Progenitor cell of endocrine pancreas (in vitro differentiated cells): Measurements from ENCODE around the gene IL1RAP. TPM values are rescaled to one million over a fixed set of nuclear protein-coding genes. Genes with fewer than 3 reads are reported as not detected.

Experiments
- DNase-seq: peaks from one replicate; pipeline ENCODE4 v3.0.0; 2021; ENCODE audit warnings: low spot score; ENCODE audit not compliant: unreplicated experiment
- H3K27ac Mint-ChIP-seq: 2 replicates; pipeline ENCODE4 v1.8.0; 2021; ENCODE audit warnings: mild to moderate bottlenecking, moderate library complexity, mixed read lengths
- H3K27me3 Mint-ChIP-seq: 2 replicates; pipeline ENCODE4 v1.8.0; 2021; ENCODE audit warnings: mixed read lengths
- H3K36me3 Mint-ChIP-seq: 2 replicates; pipeline ENCODE4 v1.8.0; 2022; ENCODE audit warnings: mixed read lengths; ENCODE audit not compliant: insufficient read depth
- H3K4me1 Mint-ChIP-seq: 2 replicates; pipeline ENCODE4 v1.8.0; 2021; ENCODE audit warnings: low read depth, mixed read lengths
- H3K4me3 Mint-ChIP-seq: 2 replicates; pipeline ENCODE4 v1.8.0; 2021; ENCODE audit warnings: low read depth, mild to moderate bottlenecking, moderate library complexity, mixed read lengths
- H3K9me3 Mint-ChIP-seq: 2 replicates; pipeline ENCODE4 v1.8.0; 2021; ENCODE audit warnings: low read depth, mixed read lengths
- CTCF ChIP-seq: fragments of 200-600 bp; sonication (generic); IDR thresholded peaks from one replicate; pipeline ENCODE4 v1.5.0; 2021; ENCODE audit warnings: antibody characterized with exemption, mild to moderate bottlenecking; ENCODE audit not compliant: unreplicated experiment
- total RNA-seq: library from RNA; stranded (reverse); gene quantifications from 2 replicates; pipeline ENCODE4 v1.2.1, GENCODE V29; 2021

IL1RAP gene
- total RNA-seq, 1 donor from 2014 or later, result 20.0 TPM

GRCh38 chr3:190528706-190529105 lies 14.8 kb downstream of the IL1RAP start:
- no peaks in the 10 kb centered on the region for H3K9me3 Mint-ChIP-seq
- DNase-seq, result no peak
- no peak overlapping the region for H3K4me3 Mint-ChIP-seq
- TF ChIP-seq CTCF, result no peak
- H3K36me3 Mint-ChIP-seq, result peaks cover 6% of the 10 kb centered on the region
- H3K27me3 Mint-ChIP-seq, result no peaks in the 10 kb centered on the region
- H3K27ac Mint-ChIP-seq, result no peak overlapping the region
- peaks cover 26% of the 10 kb centered on the region for H3K4me1 Mint-ChIP-seq

- TF ChIP-seq CTCF, result no peak
- Mint-ChIP-seq H3K4me3 (no peak overlapping the region), H3K9me3 (no peaks in the 10 kb centered on the region), H3K27me3 (no peaks in the 10 kb centered on the region), H3K27ac (no peak overlapping the region), H3K36me3 (peaks cover 6% of the 10 kb centered on the region), H3K4me1 (peaks cover 24% of the 10 kb centered on the region)
- no peak for DNase-seq
These were observed 17.5 kb downstream of the IL1RAP start for GRCh38 chr3:190531406-190531805.

GRCh38 chr3:190532731-190533203 lies 18.9 kb downstream of the IL1RAP start:
- peaks cover 6% of the 10 kb centered on the region for H3K36me3 Mint-ChIP-seq
- DNase-seq, result no peak
- no peak for TF ChIP-seq CTCF
- no peak overlapping the region for H3K4me3 Mint-ChIP-seq
- H3K27me3 Mint-ChIP-seq, result no peaks in the 10 kb centered on the region
- H3K27ac Mint-ChIP-seq, result no peak overlapping the region
- no peaks in the 10 kb centered on the region for H3K9me3 Mint-ChIP-seq
- peaks cover 12% of the 10 kb centered on the region for H3K4me1 Mint-ChIP-seq

GRCh38 chr3:190533511-190534281 lies 19.8 kb downstream of the IL1RAP start:
- Mint-ChIP-seq H3K4me3 (no peak overlapping the region), H3K36me3 (peaks cover 5% of the 10 kb centered on the region), H3K27ac (no peak overlapping the region), H3K4me1 (peaks cover 9% of the 10 kb centered on the region), H3K9me3 (no peaks in the 10 kb centered on the region), H3K27me3 (no peaks in the 10 kb centered on the region)
- no peak for DNase-seq
- TF ChIP-seq CTCF, result no peak

GRCh38 chr3:190534386-190534785 lies 20.5 kb downstream of the IL1RAP start:
- no peaks in the 10 kb centered on the region for H3K27me3 Mint-ChIP-seq

More at GRCh38 chr3:190534386-190534785, 20.5 kb downstream of the IL1RAP start:
- H3K27ac Mint-ChIP-seq, result no peak overlapping the region
- peaks cover 9% of the 10 kb centered on the region for H3K4me1 Mint-ChIP-seq
- peaks cover 2% of the 10 kb centered on the region for H3K36me3 Mint-ChIP-seq
- no peak for TF ChIP-seq CTCF
- H3K9me3 Mint-ChIP-seq, result no peaks in the 10 kb centered on the region
- DNase-seq, result no peak
- H3K4me3 Mint-ChIP-seq, result no peak overlapping the region
